ENCODE results near the gene PITHD1.
A peak's percentile ranks its signal among the peaks of the same experiment; 100 is the strongest.
"Not testable (repeated sequence)": the region's sequence is repeated elsewhere in the genome, so short reads cannot be mapped to it uniquely, and the experiment has no call there.

Gene PITHD1, protein sequence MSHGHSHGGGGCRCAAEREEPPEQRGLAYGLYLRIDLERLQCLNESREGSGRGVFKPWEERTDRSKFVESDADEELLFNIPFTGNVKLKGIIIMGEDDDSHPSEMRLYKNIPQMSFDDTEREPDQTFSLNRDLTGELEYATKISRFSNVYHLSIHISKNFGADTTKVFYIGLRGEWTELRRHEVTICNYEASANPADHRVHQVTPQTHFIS

DNA sequence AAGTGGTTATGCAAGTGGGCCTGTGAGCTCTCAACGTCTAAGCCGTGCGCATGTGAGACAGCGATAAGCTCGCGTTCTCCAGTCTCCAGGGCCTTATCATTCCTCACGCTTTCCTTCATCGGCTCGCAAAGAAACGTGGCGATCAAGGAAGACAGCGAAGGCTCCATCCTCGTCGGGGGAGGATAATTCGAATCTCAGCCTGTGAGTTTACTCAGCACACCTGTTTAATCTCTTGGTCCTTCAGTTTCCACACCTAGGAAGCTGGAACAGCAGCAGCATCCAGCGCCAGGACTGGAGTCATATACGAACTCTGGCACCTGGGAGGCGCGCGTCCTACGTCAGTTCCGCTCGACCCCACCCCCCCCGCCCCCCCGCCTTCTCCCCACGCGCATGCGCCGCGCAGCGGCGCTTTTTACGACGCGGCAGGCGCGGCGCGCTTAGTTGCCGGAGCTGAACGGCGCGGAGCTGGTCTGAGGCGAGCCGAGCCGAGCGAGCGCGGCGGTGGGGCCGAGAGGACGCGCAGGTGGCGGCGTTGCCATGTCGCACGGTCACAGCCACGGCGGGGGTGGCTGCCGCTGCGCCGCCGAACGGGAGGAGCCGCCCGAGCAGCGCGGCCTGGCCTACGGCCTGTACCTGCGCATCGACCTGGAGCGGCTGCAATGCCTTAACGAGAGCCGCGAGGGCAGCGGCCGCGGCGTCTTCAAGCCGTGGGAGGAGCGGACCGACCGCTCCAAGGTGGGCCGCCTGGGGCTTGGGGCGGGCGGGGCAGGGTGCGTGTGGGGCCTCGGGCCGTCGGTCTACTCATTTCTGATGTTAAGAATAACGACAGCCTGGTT is at the start of gene PITHD1:
PITHD1 (plus strand) TSS at position 440 of the 836 bp plus-strand sequence; CDS start at position 538, 98 bp downstream.
- peaks cover 10% of the 10 kb centered on the region; the same call in 1 of the 2 replicates for H3K4me1 ChIP-seq (ENCODE audit: control insufficient read depth, insufficient read depth, low read length)
- H3K4me3 ChIP-seq (ENCODE audit: low read depth, low read length), result peak within 1 kb of the TSS; percentile 92
- H3K27me3 ChIP-seq (ENCODE audit: control insufficient read depth, insufficient read depth, low read length), result no peaks in the 10 kb centered on the region
- H3K36me3 ChIP-seq (ENCODE audit: control insufficient read depth, insufficient read depth, low read length), result peaks cover 28% of the 10 kb centered on the region
- H3K9ac ChIP-seq (ENCODE audit: low read depth, low read length), result peak within 1 kb of the TSS; percentile 83
- H3K27ac ChIP-seq (ENCODE audit: low read depth, low read length), result peak within 1 kb of the TSS; percentile 77
- H3K9me3 ChIP-seq (ENCODE audit: control insufficient read depth, insufficient read depth, low read length), result no peaks in the 10 kb centered on the region

DNA sequence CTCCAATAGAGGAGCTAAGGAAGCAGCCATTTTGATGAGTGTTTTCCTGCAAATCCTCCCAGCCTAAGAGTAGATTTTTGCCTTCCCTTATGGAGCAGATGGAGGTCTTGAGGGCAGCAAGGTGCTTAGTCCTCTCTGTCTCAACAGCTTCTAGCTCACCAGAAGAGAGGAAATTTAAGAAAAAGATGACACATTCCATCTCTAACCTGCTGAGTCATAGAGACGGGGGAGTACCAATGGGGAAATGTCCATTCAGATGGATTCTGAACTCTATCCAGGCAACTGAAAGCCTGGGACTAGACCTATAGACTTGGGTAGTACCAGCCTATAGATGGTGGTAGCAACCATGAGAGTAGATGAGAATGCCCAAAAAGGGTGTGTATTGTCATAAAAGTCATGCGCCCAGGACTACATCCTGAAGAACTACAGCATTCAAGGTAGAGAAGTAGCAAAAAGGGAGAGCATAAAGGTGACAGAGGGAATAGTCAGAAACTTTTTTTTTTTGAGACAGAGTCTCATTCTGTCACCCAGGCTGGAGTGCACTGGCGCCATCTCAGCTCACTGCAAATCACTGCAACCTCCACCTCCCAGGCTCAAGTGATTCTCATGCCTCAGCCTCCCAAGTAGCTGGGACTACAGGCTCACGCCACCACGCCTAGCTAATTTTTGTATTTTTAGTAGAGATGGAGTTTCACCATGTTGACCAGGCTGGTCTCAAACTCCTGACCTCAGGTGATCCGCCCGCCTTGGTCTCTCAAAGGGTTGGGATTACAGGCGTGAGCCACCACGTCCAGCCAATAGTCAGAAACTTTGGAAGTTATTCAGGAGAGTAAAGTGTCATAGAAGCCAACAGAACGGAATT is 45.6 kb upstream of the PITHD1 start:
- Histone ChIP-seq H3K4me3 (ENCODE audit: low read depth, low read length) (no peak overlapping the region), H3K36me3 (ENCODE audit: control insufficient read depth, insufficient read depth, low read length) (no peaks in the 10 kb centered on the region), H3K4me1 (ENCODE audit: control insufficient read depth, insufficient read depth, low read length) (no peaks in the 10 kb centered on the region), H3K9ac (ENCODE audit: low read depth, low read length) (no peak overlapping the region), H3K9me3 (ENCODE audit: control insufficient read depth, insufficient read depth, low read length) (no peaks in the 10 kb centered on the region), H3K27ac (ENCODE audit: low read depth, low read length) (no peak overlapping the region), H3K27me3 (ENCODE audit: control insufficient read depth, insufficient read depth, low read length) (no peaks in the 10 kb centered on the region)

DNA sequence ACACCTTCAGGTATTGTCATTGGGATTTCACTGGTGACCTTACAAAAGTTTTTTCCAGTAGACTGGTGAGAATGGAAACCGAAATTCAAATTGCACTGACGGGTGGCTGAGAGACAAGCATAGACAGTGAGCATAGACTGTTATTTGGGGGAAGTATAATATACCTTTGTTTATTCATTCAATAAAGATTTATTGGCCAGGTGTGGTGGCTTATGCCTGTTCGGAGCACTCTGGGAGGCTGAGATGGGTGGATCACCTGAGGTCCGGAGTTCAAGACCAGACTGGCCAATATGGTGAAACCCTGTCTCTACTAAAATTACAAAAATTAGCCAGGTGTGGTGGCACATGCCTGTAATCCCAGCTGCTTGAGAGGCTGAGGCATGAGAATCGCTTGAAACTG is 44.9 kb upstream of the PITHD1 start:
- not testable (repeated sequence) for H3K9ac ChIP-seq (ENCODE audit: low read depth, low read length); H3K27me3 ChIP-seq (ENCODE audit: control insufficient read depth, insufficient read depth, low read length); H3K9me3 ChIP-seq (ENCODE audit: control insufficient read depth, insufficient read depth, low read length); H3K4me1 ChIP-seq (ENCODE audit: control insufficient read depth, insufficient read depth, low read length); H3K36me3 ChIP-seq (ENCODE audit: control insufficient read depth, insufficient read depth, low read length); H3K4me3 ChIP-seq (ENCODE audit: low read depth, low read length); H3K27ac ChIP-seq (ENCODE audit: low read depth, low read length)

DNA sequence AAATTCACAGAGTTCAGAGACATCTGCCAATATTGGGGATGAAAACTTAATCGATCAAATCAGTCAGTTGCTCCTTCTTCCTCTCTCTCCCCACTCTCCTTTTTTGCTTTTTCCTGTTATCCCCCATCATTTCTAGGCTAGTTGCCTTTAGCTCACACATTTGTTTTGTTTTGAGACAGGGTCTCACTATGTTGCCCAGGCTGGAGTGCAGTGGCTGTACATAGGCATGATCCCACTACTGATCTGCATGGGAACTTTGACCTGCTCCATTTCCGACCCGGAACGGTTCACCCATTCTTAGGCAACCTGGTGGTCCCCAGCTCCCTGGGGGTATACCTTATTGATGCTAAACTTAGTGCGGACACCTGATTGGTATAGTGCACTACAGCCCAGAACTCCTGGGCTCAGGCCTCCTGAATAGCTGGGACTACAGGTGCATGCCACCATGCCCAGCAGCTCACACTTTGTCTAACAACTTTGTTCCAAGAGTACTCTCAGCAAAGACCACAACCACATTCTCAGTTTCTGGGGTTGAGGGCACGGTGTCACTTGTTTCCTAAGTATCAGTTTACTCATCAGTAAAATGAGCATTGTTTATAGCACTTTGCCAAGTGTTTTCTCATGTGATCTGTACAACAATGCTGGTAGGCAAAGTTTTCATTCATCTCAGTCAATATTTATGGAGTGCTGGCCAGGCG is 41.6 kb upstream of the PITHD1 start:
- Histone ChIP-seq H3K4me1 (ENCODE audit: control insufficient read depth, insufficient read depth, low read length) (no peaks in the 10 kb centered on the region), H3K27ac (ENCODE audit: low read depth, low read length) (no peak overlapping the region), H3K9me3 (ENCODE audit: control insufficient read depth, insufficient read depth, low read length) (no peaks in the 10 kb centered on the region), H3K36me3 (ENCODE audit: control insufficient read depth, insufficient read depth, low read length) (no peaks in the 10 kb centered on the region), H3K4me3 (ENCODE audit: low read depth, low read length) (no peak overlapping the region), H3K9ac (ENCODE audit: low read depth, low read length) (no peak overlapping the region), H3K27me3 (ENCODE audit: control insufficient read depth, insufficient read depth, low read length) (no peaks in the 10 kb centered on the region)

DNA sequence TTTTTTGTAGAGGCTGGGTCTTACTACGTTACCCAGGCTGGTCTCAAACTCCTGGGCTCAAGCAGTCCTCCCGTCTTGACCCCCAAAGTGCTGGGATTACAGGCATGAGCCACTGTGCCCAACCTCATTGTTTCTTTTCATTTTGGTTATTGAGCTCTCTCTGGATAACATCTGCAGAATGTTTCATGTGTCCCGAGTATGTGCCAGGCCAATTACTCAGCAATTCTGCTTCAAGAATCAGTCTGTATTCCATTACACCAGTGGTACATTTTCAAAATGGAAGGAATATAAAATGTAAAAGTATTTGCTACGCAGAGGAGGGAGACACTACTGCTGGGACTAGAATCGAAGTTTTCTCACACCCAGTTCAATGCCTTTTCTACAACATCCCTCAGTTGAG is 36.6 kb upstream of the PITHD1 start:
- H3K36me3 ChIP-seq (ENCODE audit: control insufficient read depth, insufficient read depth, low read length), result peaks cover 7% of the 10 kb centered on the region
- peaks cover 5% of the 10 kb centered on the region for H3K4me1 ChIP-seq (ENCODE audit: control insufficient read depth, insufficient read depth, low read length)
- no peak overlapping the region for H3K4me3 ChIP-seq (ENCODE audit: low read depth, low read length)
- H3K9me3 ChIP-seq (ENCODE audit: control insufficient read depth, insufficient read depth, low read length), result no peaks in the 10 kb centered on the region
- no peaks in the 10 kb centered on the region for H3K27me3 ChIP-seq (ENCODE audit: control insufficient read depth, insufficient read depth, low read length)
- H3K27ac ChIP-seq (ENCODE audit: low read depth, low read length), result no peak overlapping the region
- H3K9ac ChIP-seq (ENCODE audit: low read depth, low read length), result no peak overlapping the region

DNA sequence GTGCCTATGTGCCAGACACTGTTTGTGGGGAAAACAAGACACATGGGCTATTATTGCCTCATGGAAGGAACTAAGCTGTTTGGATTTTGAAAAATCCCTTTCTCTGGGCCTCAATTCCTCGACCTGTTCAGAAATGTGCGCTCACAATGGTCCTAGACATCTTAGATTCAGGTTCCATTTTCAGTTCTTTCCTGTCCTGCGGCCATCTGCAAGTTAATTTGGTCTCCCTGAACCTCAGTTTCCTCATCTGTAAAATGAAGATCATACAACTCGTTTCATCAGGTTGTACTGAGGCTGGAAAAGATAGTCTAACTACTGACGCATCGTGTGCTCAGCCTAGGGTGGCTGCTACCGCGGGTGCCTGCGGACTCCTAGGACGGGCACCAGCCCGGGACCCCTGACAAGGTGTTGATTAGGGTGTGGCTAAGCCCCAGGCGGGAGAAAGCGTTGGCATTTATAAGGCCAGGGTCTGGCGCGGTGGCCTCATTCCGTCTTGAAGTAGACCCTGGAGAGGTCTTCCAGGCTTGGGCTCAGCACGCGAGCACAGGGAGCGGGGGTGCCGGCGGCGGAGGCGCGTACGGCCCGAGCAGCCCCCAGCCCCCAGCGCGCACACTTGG is 35.4 kb upstream of the PITHD1 start:
- no peaks in the 10 kb centered on the region for H3K27me3 ChIP-seq (ENCODE audit: control insufficient read depth, insufficient read depth, low read length)
- H3K36me3 ChIP-seq (ENCODE audit: control insufficient read depth, insufficient read depth, low read length), result peaks cover 17% of the 10 kb centered on the region
- H3K4me3 ChIP-seq (ENCODE audit: low read depth, low read length), result peak overlapping the region; percentile 95
- H3K27ac ChIP-seq (ENCODE audit: low read depth, low read length), result peak overlapping the region; percentile 89
- peak overlapping the region; percentile 89 for H3K9ac ChIP-seq (ENCODE audit: low read depth, low read length)
- H3K9me3 ChIP-seq (ENCODE audit: control insufficient read depth, insufficient read depth, low read length), result no peaks in the 10 kb centered on the region
- peaks cover 5% of the 10 kb centered on the region for H3K4me1 ChIP-seq (ENCODE audit: control insufficient read depth, insufficient read depth, low read length)

DNA sequence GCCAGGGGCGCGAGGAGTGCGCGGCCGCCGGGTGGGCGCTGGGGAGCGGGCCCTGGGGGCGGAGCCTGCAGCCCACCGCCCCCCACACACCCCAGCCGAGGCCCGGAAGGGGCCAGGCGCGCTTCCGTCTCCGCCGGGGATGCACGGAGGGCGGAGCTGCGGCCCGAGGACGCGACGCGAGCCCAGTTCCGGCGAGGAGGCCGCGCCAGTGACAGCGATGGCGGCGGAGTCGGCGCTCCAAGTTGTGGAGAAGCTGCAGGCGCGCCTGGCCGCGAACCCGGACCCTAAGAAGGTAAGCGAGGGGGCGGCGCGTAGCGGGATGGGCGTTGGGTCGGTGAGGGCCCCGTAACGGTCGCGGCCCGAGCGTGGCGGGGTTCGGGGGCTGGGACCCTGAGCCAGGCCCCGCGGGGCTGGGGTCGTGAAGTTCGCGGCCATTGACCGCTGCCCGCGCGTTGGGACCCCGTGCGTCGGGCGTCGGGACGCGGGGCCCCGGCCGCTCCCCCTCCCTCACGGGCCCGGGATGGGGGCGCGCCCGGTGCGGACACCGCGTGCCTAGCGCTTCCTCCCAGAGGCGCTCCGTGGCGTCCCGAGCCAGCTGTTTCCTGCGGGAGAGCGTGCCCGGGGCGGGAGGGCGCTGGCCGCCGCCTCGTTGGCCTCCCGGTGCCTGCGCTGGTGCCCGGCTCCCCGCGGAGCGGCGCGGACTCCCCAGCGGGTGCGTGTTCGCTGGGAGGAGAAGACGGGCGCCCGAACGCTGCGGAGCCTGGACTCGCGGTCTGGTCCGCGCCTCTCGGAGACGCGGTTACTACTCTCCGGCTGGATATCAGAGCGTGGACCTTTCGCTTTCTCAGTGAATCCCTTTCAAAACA is 34.7 kb upstream of the PITHD1 start, which contains the start of gene ELOA:
ELOA (plus strand) TSS at position 185 of the 866 bp plus-strand sequence; CDS start at position 218, 33 bp downstream.
- H3K27ac ChIP-seq (ENCODE audit: low read depth, low read length), result peak within 1 kb of the TSS; percentile 89

DNA sequence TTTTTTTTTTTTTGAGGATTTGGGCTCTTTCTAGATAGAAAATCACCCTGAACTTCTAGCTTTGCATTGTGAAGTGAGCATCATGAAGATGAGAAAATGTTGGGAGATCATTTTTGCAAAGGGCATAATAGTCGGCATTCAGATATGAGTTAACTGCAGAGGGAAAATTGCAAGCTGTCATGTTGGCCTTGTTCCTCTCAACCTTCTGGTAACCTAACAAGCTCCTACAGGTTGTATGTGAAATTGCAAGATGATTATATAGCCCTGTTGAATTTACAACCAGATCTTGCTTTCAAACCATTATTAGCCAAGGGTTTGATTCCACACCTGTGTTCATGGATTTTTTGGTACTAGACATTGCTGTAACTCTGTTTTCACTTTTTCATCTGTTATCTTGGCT is 32.7 kb upstream of the PITHD1 start:
- Histone ChIP-seq H3K27me3 (ENCODE audit: control insufficient read depth, insufficient read depth, low read length) (no peaks in the 10 kb centered on the region), H3K4me1 (ENCODE audit: control insufficient read depth, insufficient read depth, low read length) (peaks cover 5% of the 10 kb centered on the region), H3K27ac (ENCODE audit: low read depth, low read length) (no peak overlapping the region), H3K4me3 (ENCODE audit: low read depth, low read length) (no peak overlapping the region), H3K9me3 (ENCODE audit: control insufficient read depth, insufficient read depth, low read length) (no peaks in the 10 kb centered on the region), H3K9ac (ENCODE audit: low read depth, low read length) (no peak overlapping the region), H3K36me3 (ENCODE audit: control insufficient read depth, insufficient read depth, low read length) (peaks cover 36% of the 10 kb centered on the region)

More for the DNA sequence above, 34.7 kb upstream of the PITHD1 start, which contains the start of gene ELOA:
- Histone ChIP-seq H3K9me3 (ENCODE audit: control insufficient read depth, insufficient read depth, low read length) (no peaks in the 10 kb centered on the region), H3K4me1 (ENCODE audit: control insufficient read depth, insufficient read depth, low read length) (peaks cover 5% of the 10 kb centered on the region), H3K27me3 (ENCODE audit: control insufficient read depth, insufficient read depth, low read length) (no peaks in the 10 kb centered on the region), H3K9ac (ENCODE audit: low read depth, low read length) (peak within 1 kb of the TSS; percentile 89), H3K4me3 (ENCODE audit: low read depth, low read length) (peak within 1 kb of the TSS; percentile 95), H3K36me3 (ENCODE audit: control insufficient read depth, insufficient read depth, low read length) (peaks cover 20% of the 10 kb centered on the region)

DNA sequence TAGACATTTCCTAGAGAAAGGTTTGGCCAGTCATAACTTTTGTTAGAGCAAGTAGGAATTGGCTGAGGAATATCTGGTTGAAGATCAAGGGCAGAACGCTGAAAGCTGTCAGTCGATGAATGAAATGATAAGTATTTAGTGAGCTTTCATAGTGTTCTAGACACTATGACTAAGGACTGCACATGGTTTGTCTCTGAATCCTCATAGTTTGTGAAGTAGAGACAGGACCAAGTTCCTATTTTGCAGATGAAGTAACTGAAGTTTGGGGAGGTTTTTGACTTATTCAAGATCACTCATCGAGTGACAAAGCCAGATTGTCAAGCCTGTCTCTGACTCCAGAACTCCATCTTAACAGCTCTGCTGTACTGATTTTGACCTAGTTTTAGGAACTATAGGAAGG is 30.2 kb upstream of the PITHD1 start:
- H3K36me3 ChIP-seq (ENCODE audit: control insufficient read depth, insufficient read depth, low read length), result peaks cover 61% of the 10 kb centered on the region

More for the DNA sequence above, 30.2 kb upstream of the PITHD1 start:
- no peak overlapping the region for H3K9ac ChIP-seq (ENCODE audit: low read depth, low read length)
- H3K27me3 ChIP-seq (ENCODE audit: control insufficient read depth, insufficient read depth, low read length), result no peaks in the 10 kb centered on the region
- H3K4me1 ChIP-seq (ENCODE audit: control insufficient read depth, insufficient read depth, low read length), result no peaks in the 10 kb centered on the region
- no peak overlapping the region for H3K27ac ChIP-seq (ENCODE audit: low read depth, low read length)
- H3K4me3 ChIP-seq (ENCODE audit: low read depth, low read length), result no peak overlapping the region
- no peaks in the 10 kb centered on the region for H3K9me3 ChIP-seq (ENCODE audit: control insufficient read depth, insufficient read depth, low read length)
